GM12891 (cell line): ENCODE results near the gene OR52B2.

Experiments used
- DNase-seq: peaks from one replicate; pipeline ENCODE4 v3.0.0; 2011; ENCODE audit warnings: low spot score; ENCODE audit not compliant: insufficient read length
- FAIRE-seq: peaks from 2 replicates; lab custom pipeline; 2011; peaks lifted over from hg19 to GRCh38; lab: Jason Lieb, UNC
- PAX5 ChIP-seq: IDR thresholded peaks from 2 replicates; pipeline ENCODE4 v1.6.1; 2011; ENCODE audit warnings: low read length, moderate library complexity, mild to moderate bottlenecking; ENCODE audit not compliant: insufficient read depth, severe bottlenecking
- POLR2A ChIP-seq: IDR thresholded peaks from 2 replicates; pipeline ENCODE4 v1.6.1; 2011; ENCODE audit warnings: low read depth, low read length, control low read depth
- POLR2AphosphoS5 ChIP-seq: IDR thresholded peaks from 2 replicates; pipeline ENCODE4 v1.6.1; 2011; ENCODE audit warnings: low read depth, low read length, control low read depth
- POU2F2 ChIP-seq: IDR thresholded peaks from 2 replicates; pipeline ENCODE4 v1.6.1; 2011; ENCODE audit warnings: low read depth, mild to moderate bottlenecking, control low read depth, low read length, moderate library complexity
- SPI1 ChIP-seq: IDR thresholded peaks from 2 replicates; pipeline ENCODE4 v1.6.1; 2011; ENCODE audit warnings: low read depth, low read length, control low read depth
- TAF1 ChIP-seq: IDR thresholded peaks from 2 replicates; pipeline ENCODE4 v1.6.1; 2011; ENCODE audit warnings: low read depth, low read length, control low read depth

The OR52B2 gene

DNA sequence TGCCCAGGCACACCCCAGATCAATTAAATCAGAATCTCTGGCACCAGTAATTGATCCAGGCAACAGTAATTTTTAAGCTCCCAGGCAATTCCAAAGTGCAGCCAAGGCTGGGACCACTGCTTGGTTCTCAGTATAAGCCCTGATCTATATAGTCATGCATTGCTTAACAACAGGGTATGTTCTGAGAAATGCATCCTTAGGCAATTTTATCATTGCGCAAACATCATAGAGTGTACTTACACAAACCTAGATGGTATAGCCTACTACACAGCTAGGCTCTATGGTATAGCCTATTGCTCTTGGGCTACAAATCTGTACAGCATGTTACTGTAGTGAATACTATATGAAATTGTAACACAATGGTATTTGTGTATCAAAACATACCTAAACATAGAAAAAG, 34.6 kb upstream of the OR52B2 start:
- DNase-seq = no peak
- peak; percentile 28 for FAIRE-seq
- no peak for TF ChIP-seq PAX5
- no peak for TF ChIP-seq POLR2A
- no peak for TF ChIP-seq TAF1
- TF ChIP-seq SPI1 = no peak
- no peak for TF ChIP-seq POU2F2
- no peak for TF ChIP-seq POLR2AphosphoS5

DNA sequence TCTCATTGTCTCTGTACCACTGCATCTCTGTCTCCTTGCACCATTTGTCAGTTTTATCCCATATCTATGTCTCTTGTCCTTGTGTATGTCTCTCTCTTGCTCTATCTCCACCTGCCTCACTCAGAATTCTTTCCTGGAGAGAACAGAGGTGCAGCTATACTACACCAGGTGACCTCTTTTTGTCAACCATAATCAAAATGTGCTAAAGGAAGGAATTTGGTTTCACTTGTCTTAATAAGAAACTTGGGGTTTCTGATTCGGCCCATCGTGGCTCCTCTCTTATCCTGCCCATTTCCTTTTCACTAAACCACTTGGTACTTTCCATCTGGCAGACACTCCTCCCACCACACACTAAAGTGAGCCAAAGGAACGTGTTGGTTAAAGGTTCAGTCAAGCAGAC, 33.2 kb upstream of the OR52B2 start:
- DNase-seq (no peak), FAIRE-seq (peak; percentile 31)
- no peak for TF ChIP-seq PAX5
- no peak for TF ChIP-seq POU2F2
- TF ChIP-seq TAF1 = no peak
- TF ChIP-seq POLR2A = no peak
- TF ChIP-seq SPI1 = no peak
- TF ChIP-seq POLR2AphosphoS5 = no peak

DNA sequence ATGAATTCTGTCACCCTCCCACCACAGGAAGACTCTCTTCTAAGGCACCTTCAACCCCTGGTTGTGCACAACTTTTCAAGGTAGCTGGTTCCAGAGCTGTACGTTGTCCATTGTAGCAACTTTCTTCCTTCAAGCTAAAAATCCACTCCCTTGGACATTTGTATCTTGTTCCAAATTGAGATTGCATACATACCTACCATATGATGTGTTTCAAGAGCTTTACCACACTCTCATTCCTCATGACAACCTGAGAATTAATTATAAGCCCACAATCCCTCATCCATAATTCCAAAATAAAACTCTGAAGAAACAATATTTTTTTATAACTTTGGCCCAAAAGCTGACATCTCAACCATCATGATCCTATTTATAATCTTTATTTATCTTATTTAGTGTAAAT, 31.9 kb upstream of the OR52B2 start:
- FAIRE-seq (no peak), DNase-seq (no peak)
- TF ChIP-seq POU2F2 = no peak
- TF ChIP-seq PAX5 = no peak
- no peak for TF ChIP-seq POLR2AphosphoS5
- no peak for TF ChIP-seq POLR2A
- no peak for TF ChIP-seq TAF1
- TF ChIP-seq SPI1 = no peak

DNA sequence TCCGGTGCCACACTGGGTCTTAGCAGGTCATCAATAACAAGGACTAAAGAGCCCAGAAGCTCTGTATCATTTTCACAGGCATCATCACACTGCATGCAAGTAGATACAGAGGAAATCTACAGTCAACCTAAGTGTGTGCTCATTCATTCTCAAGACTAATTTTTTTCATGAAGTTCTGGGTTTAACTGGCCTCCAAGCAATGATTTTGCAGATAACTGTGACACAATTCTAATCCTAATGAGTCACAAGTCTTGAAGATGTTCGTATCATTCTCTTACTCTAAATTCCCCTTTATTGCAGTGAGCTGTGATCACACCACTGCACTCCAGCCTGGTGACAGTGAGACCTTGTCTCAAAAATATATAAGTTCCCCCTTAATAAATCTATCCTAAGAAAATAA, 31.4 kb upstream of the OR52B2 start:
- TF ChIP-seq POLR2AphosphoS5 (no peak), POLR2A (no peak), PAX5 (no peak), POU2F2 (no peak), SPI1 (no peak), TAF1 (no peak)
- DNase-seq (no peak), FAIRE-seq (no peak)

DNA sequence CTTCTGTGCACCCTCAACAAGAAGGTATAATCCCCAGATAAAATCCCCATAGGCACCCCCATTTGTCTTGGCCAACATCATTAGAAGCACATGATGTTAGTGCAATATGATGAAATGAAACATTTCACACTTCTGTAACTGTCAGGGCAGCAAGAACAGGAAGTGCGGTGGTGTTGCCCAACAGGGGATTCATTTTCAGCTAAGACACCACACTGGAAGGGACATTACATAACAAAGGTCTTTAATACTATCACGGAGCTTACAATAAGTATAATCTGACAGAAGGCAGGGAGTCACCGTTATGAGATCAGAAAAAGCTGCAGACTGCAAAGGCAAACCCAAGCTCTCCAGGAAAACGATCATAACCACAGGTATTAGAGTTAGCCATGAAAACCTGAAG, 30.8 kb upstream of the OR52B2 start:
- FAIRE-seq = no peak
- DNase-seq = no peak
- no peak for TF ChIP-seq TAF1
- TF ChIP-seq SPI1 = peak; percentile 45

DNA sequence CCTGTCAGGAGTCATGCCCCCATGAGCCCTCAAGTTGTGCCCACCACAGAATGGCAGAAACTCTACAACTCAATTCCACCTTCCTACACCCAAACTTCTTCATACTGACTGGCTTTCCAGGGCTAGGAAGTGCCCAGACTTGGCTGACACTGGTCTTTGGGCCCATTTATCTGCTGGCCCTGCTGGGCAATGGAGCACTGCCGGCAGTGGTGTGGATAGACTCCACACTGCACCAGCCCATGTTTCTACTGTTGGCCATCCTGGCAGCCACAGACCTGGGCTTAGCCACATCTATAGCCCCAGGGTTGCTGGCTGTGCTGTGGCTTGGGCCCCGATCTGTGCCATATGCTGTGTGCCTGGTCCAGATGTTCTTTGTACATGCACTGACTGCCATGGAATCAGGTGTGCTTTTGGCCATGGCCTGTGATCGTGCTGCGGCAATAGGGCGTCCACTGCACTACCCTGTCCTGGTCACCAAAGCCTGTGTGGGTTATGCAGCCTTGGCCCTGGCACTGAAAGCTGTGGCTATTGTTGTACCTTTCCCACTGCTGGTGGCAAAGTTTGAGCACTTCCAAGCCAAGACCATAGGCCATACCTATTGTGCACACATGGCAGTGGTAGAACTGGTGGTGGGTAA, 29.2 kb upstream of the OR52B2 start, which contains the start of gene OR52W1:
Gene OR52W1, plus strand, starts transcription at position 51 of the 637 bp plus-strand sequence. Its CDS starts 0 bp downstream, at position 51.
- DNase-seq (no peak), FAIRE-seq (no peak)
- TF ChIP-seq POU2F2 = no peak
- no peak for TF ChIP-seq PAX5
- no peak for TF ChIP-seq TAF1
- no peak for TF ChIP-seq POLR2AphosphoS5
- TF ChIP-seq POLR2A = no peak
- TF ChIP-seq SPI1 = no peak

DNA sequence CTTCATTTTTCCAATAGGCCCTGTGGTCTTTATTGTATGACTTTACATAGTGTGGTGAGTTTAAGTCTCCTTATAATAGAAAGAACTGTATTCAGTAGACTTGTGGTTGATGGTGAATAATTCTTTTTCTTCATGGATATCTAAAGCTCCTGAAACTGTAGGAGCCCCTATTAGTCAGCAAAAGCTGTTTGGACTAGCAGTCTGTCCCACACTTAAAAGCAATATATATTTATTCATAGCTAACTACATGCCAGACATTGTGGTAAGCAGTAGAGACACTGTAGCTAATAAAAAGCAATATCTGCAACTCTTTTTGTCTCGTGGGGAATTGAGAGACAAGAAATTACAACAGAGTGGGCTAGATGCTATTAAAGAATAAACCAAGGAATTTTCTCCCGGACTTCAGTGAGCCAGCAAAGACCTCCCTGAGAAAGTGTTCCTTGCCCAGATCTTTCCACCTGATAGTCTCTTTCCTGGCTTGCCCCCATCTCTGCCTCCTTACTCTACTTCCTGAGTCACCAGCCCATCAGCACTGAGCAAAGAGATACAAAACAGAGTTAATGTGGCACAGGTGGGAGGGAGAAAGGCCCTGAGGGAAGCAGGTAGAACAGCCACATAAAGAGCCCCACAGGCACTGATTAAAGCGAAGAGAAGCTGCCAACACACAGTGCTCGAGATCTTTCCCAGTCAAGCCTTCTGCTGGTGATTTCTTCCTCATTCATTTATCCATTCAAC, 27.5 kb upstream of the OR52B2 start:
- no peak for TF ChIP-seq SPI1
- no peak for TF ChIP-seq POU2F2
- TF ChIP-seq TAF1 = no peak
- no peak for TF ChIP-seq POLR2AphosphoS5
- TF ChIP-seq PAX5 = no peak
- no peak for TF ChIP-seq POLR2A
- FAIRE-seq (no peak), DNase-seq (no peak)

DNA sequence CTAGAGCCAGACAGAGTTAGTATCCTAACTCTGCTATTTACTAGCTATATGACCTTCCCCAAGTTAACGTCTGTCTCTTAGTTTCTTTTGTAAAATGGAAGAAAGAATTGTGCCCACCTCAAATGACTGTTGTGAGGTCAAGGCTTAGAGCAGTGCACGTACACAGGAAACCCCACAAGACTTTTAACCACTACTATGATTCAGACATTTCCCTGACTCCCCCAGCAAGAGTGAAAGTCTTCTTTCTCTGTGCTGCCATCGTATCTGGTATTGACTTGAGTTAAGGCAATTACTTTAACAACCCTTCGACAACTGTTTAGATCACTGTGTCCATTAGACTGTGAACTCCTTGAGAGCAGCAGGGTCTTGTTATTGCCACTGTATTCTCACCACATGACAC, 26.3 kb upstream of the OR52B2 start:
- no peak for DNase-seq
- TF ChIP-seq POLR2AphosphoS5 (no peak), POLR2A (no peak), SPI1 (no peak), PAX5 (no peak), TAF1 (no peak), POU2F2 (no peak)

DNA sequence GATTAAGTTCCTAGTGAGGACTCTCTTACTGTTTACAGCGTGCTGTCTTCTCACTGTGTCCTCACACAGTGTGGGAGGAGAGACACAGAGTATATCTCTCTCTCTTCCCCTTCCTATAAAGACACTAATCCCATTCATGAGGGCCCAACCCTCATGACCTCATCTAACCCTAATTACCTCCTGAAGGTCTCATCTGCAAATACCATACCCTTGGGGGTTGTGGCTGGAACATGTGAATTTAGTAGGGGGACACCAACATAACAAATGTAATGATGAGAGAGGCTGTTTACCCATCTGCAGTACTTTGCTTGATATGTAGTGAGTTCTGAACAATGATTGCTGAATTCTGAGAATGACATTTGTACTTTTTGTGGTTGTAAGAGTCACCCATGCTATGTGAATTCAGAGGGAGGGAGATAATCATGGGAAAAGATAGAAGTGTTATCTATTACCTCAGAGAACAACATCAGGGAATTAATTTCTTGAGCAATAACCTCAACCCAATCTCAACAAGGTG, 24.0 kb upstream of the OR52B2 start:
- DNase-seq (no peak), FAIRE-seq (no peak)

More for the DNA sequence above, 26.3 kb upstream of the OR52B2 start:
- no peak for FAIRE-seq

DNA sequence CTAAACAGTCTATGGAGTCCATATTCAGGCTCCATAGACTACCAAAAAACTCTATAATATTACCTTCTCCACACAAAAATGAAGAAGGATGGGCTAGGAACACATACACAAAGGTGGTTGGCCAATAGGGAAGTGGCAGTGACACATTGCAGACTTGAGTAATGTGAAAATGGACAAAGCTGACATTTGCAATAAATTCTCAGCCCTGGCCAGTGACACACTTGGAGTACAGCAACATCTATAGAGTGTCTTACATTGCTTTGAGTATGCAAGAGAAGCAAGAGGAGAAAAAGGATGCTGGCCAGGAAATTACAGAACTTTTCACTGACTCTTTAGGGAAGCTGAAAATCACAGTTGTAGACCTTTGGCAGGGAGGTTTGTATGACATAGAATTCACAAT, 21.6 kb upstream of the OR52B2 start:
- FAIRE-seq = no peak
- TF ChIP-seq POLR2A (no peak), POU2F2 (no peak), TAF1 (no peak), PAX5 (no peak), SPI1 (no peak), POLR2AphosphoS5 (no peak)
- DNase-seq = no peak

More for the DNA sequence above, 24.0 kb upstream of the OR52B2 start:
- TF ChIP-seq POU2F2 (no peak), PAX5 (no peak), POLR2AphosphoS5 (no peak), POLR2A (no peak), SPI1 (no peak), TAF1 (no peak)
